Fibroblast of mammary gland (primary cell): ENCODE results near the gene VWA8.
A peak's percentile ranks its signal among the peaks of the same experiment; 100 is the strongest.

Experiments
- DNase-seq: peaks from one replicate; pipeline ENCODE4 v3.0.0-alpha.2; 2010; ENCODE audit warnings: low read depth
- H3K4me3 ChIP-seq: 2 replicates; pipeline ENCODE4 v1.5.1; 2011; ENCODE audit warnings: low read depth, mild to moderate bottlenecking, low read length, moderate library complexity; ENCODE audit not compliant: control insufficient read depth
- TF ChIP-seq, protein P1 (sequence below): conservative IDR thresholded peaks from 2 replicates; pipeline ENCODE4 v1.5.1; 2011; ENCODE audit warnings: low read depth, low read length, inconsistent platforms; ENCODE audit not compliant: control insufficient read depth, insufficient read depth

VWA8 gene

GRCh38 chr13:41802684-41803444 lies 158.0 kb downstream of the VWA8 start:
- TF ChIP-seq, protein P1, sequence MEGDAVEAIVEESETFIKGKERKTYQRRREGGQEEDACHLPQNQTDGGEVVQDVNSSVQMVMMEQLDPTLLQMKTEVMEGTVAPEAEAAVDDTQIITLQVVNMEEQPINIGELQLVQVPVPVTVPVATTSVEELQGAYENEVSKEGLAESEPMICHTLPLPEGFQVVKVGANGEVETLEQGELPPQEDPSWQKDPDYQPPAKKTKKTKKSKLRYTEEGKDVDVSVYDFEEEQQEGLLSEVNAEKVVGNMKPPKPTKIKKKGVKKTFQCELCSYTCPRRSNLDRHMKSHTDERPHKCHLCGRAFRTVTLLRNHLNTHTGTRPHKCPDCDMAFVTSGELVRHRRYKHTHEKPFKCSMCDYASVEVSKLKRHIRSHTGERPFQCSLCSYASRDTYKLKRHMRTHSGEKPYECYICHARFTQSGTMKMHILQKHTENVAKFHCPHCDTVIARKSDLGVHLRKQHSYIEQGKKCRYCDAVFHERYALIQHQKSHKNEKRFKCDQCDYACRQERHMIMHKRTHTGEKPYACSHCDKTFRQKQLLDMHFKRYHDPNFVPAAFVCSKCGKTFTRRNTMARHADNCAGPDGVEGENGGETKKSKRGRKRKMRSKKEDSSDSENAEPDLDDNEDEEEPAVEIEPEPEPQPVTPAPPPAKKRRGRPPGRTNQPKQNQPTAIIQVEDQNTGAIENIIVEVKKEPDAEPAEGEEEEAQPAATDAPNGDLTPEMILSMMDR, result no peak
- H3K4me3 ChIP-seq, result no peak overlapping the region
- DNase-seq, result peak; percentile 86

DNA sequence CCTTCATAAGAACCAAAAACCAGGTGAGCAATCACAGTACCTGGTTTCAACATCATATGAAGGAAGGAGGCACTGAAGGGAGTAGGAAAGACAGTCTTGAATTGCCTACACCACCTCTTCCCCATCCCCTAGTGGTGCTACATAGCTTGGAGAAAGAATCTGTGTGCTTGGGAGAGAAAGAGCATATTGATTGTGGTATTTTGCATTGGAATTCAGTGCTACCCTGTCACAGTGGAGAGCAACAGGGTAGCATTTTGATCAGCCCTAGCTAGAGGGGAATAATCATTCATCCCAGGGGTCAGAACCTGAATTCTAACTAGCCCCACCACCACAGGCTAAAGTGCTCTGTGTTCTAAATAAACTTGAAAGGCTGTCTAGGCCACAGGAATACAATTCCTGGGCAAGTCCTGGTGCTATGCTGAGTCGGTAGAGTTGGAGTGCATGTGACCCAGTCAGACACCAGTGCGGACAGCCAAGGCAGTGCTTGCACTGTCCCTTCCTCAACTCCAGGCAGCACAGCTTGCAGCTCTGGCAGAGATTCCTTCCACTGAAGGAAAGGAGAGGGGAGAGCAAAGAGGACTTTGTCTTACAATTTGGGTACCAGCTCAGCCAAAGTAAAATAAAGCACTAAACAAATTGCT lies 158.7 kb downstream of the VWA8 start:
- TF ChIP-seq, protein P1, result no peak
- no peak for DNase-seq
- no peak overlapping the region for H3K4me3 ChIP-seq

DNA sequence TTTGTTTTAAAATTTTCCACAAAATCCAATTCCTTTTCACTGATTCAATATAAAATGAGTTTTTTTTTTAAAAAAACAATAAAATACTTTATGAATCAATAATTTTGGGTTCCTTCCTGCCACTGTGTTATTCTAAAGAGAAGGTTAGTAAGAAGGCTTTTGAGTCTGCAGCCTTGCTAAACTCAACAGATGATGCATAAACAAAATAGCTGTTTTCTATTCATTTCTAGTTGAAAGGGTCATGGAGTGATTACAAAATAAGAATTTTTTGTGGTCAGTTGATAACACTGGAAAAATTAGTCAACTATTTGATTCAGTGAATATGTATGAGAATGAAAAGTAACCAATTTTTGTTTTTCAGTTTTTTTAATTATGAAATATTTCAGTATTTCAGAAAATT lies 169.9 kb downstream of the VWA8 start:
- TF ChIP-seq, protein P1, result no peak
- H3K4me3 ChIP-seq, result no peak overlapping the region
- peak; percentile 51 for DNase-seq

DNA sequence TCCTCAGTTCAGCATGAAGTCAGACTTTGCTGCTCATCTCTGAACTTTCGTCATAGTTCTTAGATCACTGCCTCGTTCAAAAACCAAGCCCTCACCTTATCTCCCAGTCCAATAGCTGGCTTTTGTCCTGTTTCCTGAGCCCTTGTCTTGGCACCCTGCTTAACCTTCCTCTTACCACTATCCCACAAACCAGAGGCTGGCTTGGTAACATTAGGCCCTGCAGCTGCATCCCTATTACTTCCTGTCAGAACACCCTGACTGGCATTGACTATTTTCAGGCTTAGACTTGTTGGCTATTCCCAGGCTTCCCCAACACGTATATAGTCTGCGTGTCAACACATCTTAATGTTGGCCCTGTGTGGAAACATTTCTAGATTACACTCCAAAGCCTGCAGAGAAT lies 172.4 kb downstream of the VWA8 start:
- TF ChIP-seq, protein P1, result no peak
- H3K4me3 ChIP-seq, result no peak overlapping the region
- DNase-seq, result no peak

DNA sequence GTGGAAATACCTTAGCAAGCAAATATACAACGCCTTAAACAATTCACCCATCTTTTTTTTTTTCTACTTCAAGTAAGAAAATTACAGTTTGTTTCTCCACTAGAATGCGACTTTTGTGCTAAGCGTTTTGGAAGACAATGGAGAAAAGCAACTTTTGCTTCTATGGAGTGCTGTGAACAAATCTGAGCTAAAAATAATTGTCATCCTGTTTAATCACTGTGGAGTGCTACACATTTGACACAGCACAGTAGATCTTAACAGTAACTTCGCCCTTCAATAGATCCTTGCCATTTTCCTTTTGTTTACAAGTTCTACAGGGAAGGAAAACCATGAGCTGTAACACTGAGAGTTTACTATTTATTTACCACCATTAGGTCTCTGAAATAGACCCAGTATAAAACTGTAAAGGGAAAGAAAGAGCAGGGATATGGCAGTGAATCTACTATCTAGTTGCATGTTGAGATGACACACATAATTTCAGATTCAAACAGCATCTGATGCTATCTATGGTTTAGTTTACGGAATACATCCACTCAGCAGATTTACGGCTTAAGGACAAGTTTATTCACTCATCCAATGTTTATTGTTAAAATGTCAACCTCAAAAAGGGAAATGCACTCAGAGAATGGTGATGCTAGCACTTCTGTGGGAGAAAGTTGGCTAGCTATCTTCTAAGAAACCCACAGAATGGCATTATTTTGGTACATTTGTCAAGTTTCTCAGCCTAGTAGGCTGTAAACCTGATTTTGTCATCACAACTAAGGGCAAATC lies 175.3 kb downstream of the VWA8 start:
- H3K4me3 ChIP-seq, result no peak overlapping the region
- no peak for DNase-seq
- TF ChIP-seq, protein P1, result no peak

- no peak overlapping the region for H3K4me3 ChIP-seq
- TF ChIP-seq, protein P1, result no peak
- no peak for DNase-seq
Measured at GRCh38 chr13:41782086-41782485, 178.8 kb downstream of the VWA8 start.
